GM18873 (cell line): ENCODE measurements around the gene GRWD1.
"Not testable (repeated sequence)": the region's sequence is repeated elsewhere in the genome, so short reads cannot be mapped to it uniquely, and the experiment has no call there.

Experiments
- ATAC-seq: cut with Tn5 transposase; IDR thresholded peaks from one replicate; pipeline ENCODE4 v1.9.1; 2021; ENCODE audit warnings: mild to moderate bottlenecking, moderate library complexity, moderate number of reproducible peaks; ENCODE audit not compliant: unreplicated experiment, low FRiP score

Gene GRWD1

GRCh38 chr19:48477067-48477685 is 31.4 kb downstream of the GRWD1 start:
- no peak for ATAC-seq

DNA sequence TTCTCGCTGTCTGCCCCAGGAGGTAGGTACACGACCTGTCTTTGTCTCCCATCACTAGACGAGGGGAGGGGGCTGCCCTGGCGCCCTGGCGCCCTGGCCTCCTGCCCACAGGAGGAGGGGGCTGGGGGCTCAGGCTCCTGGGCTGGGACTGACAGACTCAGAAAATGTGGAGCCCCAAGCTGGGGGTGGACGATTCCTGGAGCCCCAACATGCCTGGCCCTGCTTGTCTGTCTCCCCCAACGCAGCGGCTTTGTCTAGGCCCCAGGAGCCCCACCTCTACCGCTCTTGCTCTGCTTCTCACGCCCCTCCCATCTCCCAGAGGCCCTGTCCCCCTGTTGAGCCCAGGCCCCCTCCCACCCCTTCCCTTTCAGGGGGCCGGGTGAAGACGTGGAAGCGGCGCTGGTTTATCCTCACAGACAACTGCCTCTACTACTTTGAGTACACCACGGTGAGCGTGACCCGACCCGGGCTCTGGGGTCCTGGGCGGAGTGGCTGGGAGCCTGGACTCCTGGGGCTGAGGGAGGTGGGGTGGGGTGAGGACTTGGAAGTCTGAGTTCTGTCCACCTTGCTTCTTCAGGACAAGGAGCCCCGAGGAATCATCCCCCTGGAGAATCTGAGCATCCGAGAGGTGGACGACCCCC is 32.0 kb downstream of the GRWD1 start:
- no peak for ATAC-seq

DNA sequence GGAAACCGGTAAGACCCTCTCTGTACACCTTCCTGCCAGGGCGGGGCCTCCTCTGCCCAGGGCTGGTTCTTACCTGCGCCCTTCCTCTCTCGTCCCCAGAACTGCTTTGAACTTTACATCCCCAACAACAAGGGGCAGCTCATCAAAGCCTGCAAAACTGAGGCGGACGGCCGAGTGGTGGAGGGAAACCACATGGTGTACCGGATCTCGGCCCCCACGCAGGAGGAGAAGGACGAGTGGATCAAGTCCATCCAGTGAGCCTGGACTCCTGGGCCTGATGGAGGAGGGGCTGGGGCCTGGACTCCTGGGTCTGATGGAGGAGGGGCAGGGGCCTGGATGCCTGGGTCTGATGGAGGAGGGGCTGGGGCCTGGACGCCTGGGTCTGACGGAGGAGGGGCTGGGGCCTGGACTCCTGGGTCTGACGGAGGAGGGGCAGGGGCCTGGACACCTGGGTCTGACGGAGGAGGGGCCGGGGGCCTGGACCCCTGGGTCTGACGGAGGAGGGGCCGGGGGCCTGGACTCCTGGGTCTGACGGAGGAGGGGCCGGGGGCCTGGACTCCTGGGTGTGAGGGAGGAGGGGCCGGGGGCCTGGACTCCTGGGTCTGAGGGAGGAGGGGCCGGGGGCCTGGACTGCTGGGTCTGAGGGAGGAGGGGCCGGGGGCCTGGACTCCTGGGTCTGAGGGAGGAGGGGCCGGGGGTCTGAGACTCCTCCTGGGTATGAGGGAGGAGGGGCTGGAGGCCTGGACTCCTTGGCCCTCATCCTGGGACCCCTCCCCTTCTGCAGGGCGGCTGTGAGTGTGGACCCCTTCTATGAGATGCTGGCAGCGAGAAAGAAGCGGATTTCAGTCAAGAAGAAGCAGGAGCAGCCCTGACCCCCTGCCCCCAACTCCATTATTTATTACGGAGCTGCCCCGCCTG is 32.8 kb downstream of the GRWD1 start:
- ATAC-seq, result no peak

- ATAC-seq, result no peak
These were observed 33.9 kb downstream of the GRWD1 start for GRCh38 chr19:48479686-48480085.

DNA sequence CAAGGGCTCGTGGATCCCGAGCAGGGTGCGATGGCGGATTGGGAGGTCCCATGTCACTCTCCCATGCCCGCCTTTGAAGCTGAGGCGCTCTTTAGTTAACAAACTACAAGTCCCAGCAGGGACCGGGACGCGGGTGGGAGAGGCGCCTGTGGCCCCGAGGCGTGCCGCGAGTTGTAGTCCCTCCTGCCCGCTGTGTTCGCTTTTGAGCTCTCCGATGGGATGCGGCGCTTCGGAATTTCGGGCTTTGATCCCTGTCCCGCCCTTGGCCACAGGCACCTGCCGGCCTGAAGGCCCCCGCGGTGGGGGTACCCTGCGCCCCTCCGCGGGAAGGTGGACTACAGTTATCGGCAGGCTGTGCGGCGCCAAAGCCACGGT is 34.4 kb downstream of the GRWD1 start:
- no peak for ATAC-seq

DNA sequence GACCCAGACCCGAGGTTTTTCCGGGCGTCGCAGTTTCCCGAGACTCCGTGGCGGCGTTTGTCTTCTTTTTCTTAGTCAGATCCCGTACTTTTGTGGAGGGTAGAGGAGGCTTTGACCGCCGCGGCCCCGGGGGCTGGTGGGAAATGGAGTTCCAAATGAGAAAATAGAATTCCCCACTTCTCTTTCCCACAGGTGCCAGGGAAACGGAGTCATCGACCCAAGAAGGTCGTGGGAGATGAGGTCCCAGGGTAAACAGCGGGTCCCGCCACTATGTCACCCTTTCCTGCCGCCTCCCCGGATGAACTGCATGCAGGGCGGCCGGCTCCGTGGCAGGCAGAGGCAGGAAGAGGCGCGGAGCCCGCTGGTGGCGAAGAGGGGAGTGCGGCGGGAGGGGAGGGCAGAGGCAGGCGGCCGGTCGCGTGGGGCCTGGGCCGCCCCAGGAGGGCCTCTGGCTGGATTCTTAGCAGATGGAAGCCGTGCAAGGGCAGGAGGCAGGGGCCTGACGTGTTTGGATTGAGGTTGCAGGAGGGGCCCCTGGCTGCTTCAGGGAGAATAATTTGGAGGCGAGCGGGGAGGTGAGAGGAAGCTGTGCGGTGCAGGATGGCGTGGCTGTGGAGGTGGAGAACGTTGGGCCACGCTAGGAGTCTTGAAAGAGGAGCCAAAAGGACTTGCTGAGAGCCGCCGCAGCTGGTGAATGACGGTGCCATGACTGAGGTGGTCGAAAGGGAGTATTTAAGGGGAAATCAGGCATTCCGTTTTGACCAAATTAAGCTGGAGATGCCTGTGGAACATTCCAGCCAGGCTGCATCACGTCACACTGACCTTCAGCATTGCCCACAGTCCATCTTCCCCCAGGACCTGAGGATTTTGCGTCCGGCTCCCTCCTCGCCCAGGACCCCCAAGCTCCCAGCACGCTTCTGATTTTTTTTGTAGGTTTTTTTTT is 35.0 kb downstream of the GRWD1 start:
- ATAC-seq, result no peak

GRCh38 chr19:48481846-48482639 is 36.3 kb downstream of the GRWD1 start:
- ATAC-seq, result no peak

GRCh38 chr19:48483301-48483700 is 37.5 kb downstream of the GRWD1 start:
- no peak for ATAC-seq

- no peak for ATAC-seq
These were observed 38.6 kb downstream of the GRWD1 start for GRCh38 chr19:48484247-48484893.

DNA sequence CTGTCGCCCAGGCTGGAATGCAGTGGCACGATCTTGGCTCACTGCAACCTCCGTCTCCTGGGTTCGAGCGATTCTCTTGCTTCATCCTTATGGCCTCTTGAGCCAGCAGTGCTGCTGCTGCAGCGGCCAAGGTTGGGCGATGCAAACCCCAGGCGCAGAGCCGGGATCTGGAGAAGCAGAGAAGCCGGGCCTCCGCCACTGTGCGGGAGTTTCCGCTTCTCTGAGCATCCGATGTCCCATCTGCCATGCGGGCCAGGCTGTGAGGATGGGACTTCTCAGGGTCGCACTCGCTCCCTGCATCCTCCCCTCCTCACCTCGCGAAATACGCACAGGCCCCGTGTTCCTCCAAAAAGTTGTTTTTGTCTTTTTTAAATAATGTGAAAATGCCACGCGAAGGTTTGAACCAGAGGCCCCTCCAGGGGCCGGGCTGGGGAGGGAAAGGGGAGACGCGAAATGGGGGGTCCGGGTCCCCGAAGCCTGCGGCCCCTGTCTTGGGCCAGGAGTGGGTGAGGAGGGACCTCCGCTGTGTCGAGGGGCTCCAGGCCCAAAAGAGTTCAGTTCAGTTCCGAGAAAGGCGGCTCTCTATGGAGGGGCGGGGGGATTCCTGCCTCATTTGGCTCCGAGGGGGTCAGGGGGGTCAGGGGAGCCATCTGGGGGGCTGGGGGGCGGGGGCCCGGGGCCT is 39.3 kb downstream of the GRWD1 start:
- ATAC-seq, result no peak

DNA sequence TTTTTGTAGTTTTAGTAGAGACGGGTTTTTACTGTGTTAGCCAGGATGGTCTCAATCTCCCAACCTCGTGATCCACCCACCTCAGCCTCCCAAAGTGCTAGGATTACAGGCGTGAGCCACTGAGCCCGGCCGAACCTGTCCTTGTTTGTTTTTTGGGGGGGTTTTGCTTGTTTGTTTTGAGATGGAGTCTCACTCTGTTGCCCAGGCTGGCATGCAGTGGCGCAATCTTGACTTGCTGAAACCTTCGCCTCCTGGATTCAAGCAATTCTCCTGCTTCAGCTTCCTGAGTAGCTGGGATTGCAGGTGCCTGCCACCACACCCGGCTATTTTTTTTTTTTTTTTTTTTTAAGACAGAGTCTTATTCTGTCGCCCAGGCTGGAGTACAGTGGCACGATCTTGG is 40.9 kb downstream of the GRWD1 start:
- ATAC-seq, result not testable (repeated sequence)

DNA sequence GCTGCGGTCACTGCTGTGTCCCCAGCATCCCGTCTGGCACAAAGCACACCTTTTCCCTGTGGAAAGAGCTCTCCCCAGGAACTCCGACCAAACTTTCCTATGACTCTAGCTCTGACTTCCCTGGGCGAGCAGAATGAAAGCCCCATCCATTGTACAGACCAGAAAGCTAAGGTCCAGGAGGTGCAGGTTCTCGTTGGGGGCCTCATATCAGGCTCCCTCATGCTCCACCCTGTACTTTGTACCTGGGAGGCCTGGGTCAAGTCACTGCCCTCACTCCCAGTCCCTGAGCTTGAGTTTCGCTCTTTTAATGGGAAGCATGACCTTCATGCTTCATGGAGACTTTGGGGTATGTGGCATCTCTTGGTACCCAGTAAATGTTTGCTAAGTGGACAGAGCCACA is 41.8 kb downstream of the GRWD1 start:
- ATAC-seq, result no peak

- no peak for ATAC-seq
These were observed 42.2 kb downstream of the GRWD1 start for GRCh38 chr19:48487948-48488347.

DNA sequence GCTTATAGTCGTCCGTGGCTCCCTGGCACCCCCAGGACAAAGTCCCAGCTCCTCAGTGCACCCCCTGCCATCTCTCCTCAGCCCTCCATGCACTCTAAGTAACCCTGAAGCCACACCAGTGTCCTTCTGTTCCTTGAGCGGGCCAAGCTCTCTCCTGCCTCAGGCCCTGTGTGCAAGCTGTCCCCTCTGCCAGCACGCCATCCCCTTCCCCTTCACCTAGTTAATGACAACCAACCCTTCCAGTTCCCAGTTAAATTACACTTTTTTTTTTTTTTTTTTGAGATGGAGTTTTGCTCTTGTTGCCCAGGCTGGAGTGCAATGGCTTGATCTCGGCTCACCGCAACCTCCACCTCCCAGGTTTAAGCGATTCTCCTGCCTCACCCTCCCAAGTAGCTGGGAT is 42.7 kb downstream of the GRWD1 start:
- not testable (repeated sequence) for ATAC-seq

- ATAC-seq, result no peak
These were observed 43.9 kb downstream of the GRWD1 start for GRCh38 chr19:48489608-48490216.

DNA sequence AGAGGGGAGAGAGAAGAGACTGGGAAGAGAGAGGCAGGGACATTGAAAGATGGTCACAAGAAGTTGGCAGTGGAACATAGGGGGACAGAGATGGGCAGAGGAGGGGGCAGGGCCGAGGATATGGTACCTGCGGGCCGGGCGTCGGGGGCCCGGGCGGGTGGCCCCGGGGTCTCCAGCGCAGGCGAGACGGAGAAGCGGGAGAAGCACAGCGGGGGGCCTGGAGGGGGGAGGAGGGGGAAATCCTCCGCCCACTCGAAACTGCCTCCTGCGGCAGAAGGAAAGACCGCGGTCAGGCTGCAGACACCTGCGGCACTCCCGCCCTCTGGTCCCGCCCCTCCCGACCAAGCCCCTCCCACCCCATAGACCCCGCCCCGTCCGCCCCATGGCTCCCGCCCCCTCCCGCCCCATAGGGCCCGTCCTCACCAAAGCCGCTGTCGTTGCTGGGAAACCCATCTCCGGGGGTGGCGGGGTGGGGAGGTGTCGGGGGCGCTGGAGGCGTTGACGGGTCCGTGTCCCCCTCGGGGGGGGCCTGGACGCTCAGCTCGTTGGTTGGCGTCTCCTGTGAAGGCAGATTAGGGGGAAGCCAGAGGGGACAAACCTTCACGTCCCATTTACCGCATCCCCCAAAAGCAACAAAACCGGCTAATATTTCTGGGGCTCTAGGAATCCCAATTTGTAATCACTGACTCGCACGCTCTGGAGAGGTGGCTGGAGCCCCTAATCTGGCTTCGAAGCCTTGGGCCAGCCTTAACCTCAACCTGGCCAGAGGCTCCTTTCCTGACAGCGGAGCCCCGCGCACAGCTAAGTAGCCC is 45.4 kb downstream of the GRWD1 start:
- no peak for ATAC-seq

- ATAC-seq, result no peak
These were observed 46.0 kb downstream of the GRWD1 start for GRCh38 chr19:48491793-48492123.
